ENCODE data around the gene ACVRL1.

The ACVRL1 gene

GRCh38 chr12:51907083-51907855, at the start of gene ACVRL1:
TSS of gene ACVRL1 (plus strand) at chr12:51907504. CDS start at chr12:51912475, 4,971 bp downstream.
- no peak for DNase-seq (ENCODE audit: low read depth, low spot score)

GRCh38 chr12:51860986-51861385, 46.3 kb upstream of the ACVRL1 start:
- no peak for DNase-seq (ENCODE audit: low read depth, low spot score)

- DNase-seq (ENCODE audit: low read depth, low spot score): no peak
Observed at GRCh38 chr12:51862947-51863346, 44.4 kb upstream of the ACVRL1 start.

- no peak for DNase-seq (ENCODE audit: low read depth, low spot score)
Observed at GRCh38 chr12:51863363-51863932, 43.9 kb upstream of the ACVRL1 start.

GRCh38 chr12:51863933-51864832, 43.1 kb upstream of the ACVRL1 start:
- DNase-seq (ENCODE audit: low read depth, low spot score): no peak

GRCh38 chr12:51864833-51865670, 42.3 kb upstream of the ACVRL1 start:
- no peak for DNase-seq (ENCODE audit: low read depth, low spot score)

- DNase-seq (ENCODE audit: low read depth, low spot score): no peak
Observed at GRCh38 chr12:51865757-51866270, 41.5 kb upstream of the ACVRL1 start.

- no peak for DNase-seq (ENCODE audit: low read depth, low spot score)
Observed at GRCh38 chr12:51866324-51866723, 41.0 kb upstream of the ACVRL1 start.

GRCh38 chr12:51866762-51867161, 40.5 kb upstream of the ACVRL1 start:
- no peak for DNase-seq (ENCODE audit: low read depth, low spot score)

GRCh38 chr12:51867371-51867770, 39.9 kb upstream of the ACVRL1 start:
- DNase-seq (ENCODE audit: low read depth, low spot score): no peak

GRCh38 chr12:51867796-51868428, 39.4 kb upstream of the ACVRL1 start:
- DNase-seq (ENCODE audit: low read depth, low spot score): no peak

- DNase-seq (ENCODE audit: low read depth, low spot score): no peak
Observed at GRCh38 chr12:51868821-51869495, 38.3 kb upstream of the ACVRL1 start.

- DNase-seq (ENCODE audit: low read depth, low spot score): no peak
Observed at GRCh38 chr12:51869496-51869865, 37.8 kb upstream of the ACVRL1 start.

- DNase-seq (ENCODE audit: low read depth, low spot score): no peak
Observed at GRCh38 chr12:51869931-51870330, 37.4 kb upstream of the ACVRL1 start.

- no peak for DNase-seq (ENCODE audit: low read depth, low spot score)
Observed at GRCh38 chr12:51870504-51870903, 36.8 kb upstream of the ACVRL1 start.

- DNase-seq (ENCODE audit: low read depth, low spot score): no peak
Observed at GRCh38 chr12:51871126-51871525, 36.2 kb upstream of the ACVRL1 start.

GRCh38 chr12:51871918-51872688, 35.2 kb upstream of the ACVRL1 start:
- no peak for DNase-seq (ENCODE audit: low read depth, low spot score)

GRCh38 chr12:51872689-51872981, 34.7 kb upstream of the ACVRL1 start:
- DNase-seq (ENCODE audit: low read depth, low spot score): no peak

- no peak for DNase-seq (ENCODE audit: low read depth, low spot score)
Observed at GRCh38 chr12:51873251-51873994, 33.9 kb upstream of the ACVRL1 start.

All from smooth muscle cell of the brain vasculature (primary cell).